GM12801 (cell line): ENCODE results near the gene DSP.

Experiments used
- TF ChIP-seq, protein P1 (sequence below): IDR thresholded peaks from one replicate; pipeline ENCODE4 v1.5.1; 2011; ENCODE audit warnings: control low read depth; ENCODE audit not compliant: insufficient read length; ENCODE audit errors: extremely low read depth

DSP gene

DNA sequence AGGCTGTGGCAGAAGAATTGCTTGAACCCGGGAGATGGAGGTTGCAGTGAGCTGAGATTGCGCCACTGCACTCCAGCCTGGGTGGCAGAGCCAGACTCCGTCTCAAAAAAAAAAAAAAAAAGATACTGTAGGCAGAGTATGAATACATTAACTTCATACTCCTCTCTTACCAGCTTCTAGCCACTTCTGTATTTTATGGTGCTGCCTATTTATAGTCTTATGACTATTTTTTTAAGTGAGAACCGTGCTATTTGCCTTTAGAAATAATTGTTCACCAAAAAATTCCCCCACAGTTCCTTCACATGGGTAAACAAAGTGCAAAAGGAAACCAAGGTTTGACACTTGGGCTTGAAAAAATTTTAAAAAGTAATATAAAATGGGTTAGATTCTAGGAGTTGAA, 47.0 kb downstream of the DSP start:
- TF ChIP-seq, protein P1, sequence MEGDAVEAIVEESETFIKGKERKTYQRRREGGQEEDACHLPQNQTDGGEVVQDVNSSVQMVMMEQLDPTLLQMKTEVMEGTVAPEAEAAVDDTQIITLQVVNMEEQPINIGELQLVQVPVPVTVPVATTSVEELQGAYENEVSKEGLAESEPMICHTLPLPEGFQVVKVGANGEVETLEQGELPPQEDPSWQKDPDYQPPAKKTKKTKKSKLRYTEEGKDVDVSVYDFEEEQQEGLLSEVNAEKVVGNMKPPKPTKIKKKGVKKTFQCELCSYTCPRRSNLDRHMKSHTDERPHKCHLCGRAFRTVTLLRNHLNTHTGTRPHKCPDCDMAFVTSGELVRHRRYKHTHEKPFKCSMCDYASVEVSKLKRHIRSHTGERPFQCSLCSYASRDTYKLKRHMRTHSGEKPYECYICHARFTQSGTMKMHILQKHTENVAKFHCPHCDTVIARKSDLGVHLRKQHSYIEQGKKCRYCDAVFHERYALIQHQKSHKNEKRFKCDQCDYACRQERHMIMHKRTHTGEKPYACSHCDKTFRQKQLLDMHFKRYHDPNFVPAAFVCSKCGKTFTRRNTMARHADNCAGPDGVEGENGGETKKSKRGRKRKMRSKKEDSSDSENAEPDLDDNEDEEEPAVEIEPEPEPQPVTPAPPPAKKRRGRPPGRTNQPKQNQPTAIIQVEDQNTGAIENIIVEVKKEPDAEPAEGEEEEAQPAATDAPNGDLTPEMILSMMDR, result no peak

DNA sequence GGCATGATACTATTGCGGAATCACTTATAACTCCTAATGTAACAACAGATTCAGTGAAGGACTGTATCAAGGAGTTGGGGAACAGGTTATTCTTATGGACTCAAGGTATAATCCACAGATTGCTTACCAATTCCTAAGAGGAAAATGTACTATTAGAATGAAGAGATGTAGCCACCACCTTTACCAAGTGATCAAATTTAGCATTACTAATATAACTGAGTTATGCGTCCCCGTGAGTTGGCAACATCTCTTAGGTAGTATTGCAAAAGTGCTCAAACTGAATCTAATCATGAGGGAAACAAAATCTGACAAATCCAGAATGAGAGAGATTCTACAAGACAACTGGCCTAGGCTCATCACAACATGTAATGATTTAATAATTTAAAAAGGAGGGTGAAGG, 47.8 kb downstream of the DSP start:
- TF ChIP-seq, protein P1, result no peak

GRCh38 chr6:7589949-7590917, 48.8 kb downstream of the DSP start, which contains the start of gene SNRNP48:
Gene SNRNP48, plus strand, starts transcription at chr6:7590198. Its CDS starts 60 bp downstream, at chr6:7590258.
- TF ChIP-seq, protein P1, result no peak

DNA sequence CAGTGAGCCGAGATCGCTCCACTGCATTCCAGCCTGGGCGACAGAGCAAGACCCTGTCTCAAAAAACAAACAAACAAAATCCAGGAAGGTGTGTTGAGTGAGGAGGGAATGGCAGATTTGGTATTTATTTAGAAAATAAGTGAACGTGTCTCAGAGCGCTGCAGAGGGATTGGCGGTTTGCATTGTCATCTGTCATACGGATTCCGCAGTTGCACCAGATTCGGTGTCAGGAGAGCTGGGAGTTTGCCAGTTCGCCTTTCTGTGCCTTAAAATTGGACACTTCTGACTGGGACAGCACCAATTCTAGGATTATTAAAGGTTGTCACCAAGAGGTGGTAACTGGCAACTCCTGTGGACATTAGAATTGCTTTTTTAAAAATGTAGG, 49.4 kb downstream of the DSP start:
- TF ChIP-seq, protein P1, result no peak

- TF ChIP-seq, protein P1, result no peak
These were observed 50.3 kb downstream of the DSP start for GRCh38 chr6:7591770-7592169.

DNA sequence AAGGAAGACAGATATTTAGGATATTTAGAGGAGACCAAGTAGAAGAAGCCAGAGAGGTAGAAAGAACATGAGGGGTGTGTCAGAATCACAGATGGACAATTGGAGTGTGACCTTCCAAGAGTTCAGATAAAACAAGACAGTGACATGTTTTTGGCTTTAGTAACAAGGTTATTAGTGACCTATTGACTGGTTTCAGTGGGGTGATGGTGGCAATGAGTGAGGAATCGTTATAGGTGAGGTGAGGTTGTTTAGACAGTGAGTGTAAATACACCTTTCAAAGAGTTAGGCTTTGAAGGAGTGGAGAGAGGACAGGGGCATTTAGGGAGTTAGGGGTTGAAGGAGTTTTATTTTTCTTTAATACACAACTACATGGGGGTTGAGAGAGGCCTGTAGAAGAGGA, 51.8 kb downstream of the DSP start:
- TF ChIP-seq, protein P1, result no peak

GRCh38 chr6:7594579-7595125, 53.2 kb downstream of the DSP start:
- TF ChIP-seq, protein P1, result no peak
